ENCODE measurements around the gene MYH7B. TPM values are rescaled to one million over a fixed set of nuclear protein-coding genes. Genes with fewer than 3 reads are reported as not detected.

The MYH7B gene
- total and polyA plus RNA-seq, 12 donors = 0.07 to 9.6 (median 0.45) TPM; not detected in 1

DNA sequence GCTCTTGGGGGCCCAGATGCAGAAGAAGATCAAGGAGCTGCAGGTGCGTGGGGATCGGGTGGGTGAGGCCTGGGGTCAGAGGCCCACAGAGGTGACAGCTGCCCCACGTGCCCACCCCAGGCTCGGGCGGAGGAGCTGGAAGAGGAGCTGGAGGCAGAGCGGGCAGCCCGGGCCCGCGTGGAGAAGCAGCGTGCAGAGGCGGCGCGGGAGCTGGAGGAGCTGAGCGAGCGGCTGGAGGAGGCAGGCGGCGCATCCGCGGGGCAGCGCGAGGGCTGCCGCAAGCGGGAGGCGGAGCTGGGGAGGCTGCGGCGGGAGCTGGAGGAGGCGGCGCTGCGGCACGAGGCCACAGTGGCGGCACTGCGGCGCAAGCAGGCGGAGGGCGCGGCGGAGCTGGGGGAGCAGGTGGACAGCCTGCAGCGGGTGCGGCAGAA lies 41.5 kb downstream of the MYH7B start:
- WGBS, 4 donors = 21 to 73% (median 43%) methylated on average over 26 to 39 of the region's 39 CpGs
- Histone ChIP-seq H3K4me1 (replicated peaks in 1 of 2) (peaks cover 0 to 3% of the 10 kb centered on the region in 2 donors), H3K9me3 (replicated peaks in 1 of 3) (no peaks in the 10 kb centered on the region), H3K27ac (peak overlapping the region in 1 of 5 donors; percentile 20), H3K27me3 (no peaks in the 10 kb centered on the region), H3K36me3 (replicated peaks in 1 of 2) (peaks cover 0 to 65% of the 10 kb centered on the region in 2 donors), H3K4me3 (no peak overlapping the region)
- peak; percentile 71 to 81 (median 74) for DNase-seq
- TF ChIP-seq POLR2A (IDR thresholded peaks at IDR 0.05) = peak in 1 of 2 donors; percentile 26
- TF ChIP-seq, protein P1, sequence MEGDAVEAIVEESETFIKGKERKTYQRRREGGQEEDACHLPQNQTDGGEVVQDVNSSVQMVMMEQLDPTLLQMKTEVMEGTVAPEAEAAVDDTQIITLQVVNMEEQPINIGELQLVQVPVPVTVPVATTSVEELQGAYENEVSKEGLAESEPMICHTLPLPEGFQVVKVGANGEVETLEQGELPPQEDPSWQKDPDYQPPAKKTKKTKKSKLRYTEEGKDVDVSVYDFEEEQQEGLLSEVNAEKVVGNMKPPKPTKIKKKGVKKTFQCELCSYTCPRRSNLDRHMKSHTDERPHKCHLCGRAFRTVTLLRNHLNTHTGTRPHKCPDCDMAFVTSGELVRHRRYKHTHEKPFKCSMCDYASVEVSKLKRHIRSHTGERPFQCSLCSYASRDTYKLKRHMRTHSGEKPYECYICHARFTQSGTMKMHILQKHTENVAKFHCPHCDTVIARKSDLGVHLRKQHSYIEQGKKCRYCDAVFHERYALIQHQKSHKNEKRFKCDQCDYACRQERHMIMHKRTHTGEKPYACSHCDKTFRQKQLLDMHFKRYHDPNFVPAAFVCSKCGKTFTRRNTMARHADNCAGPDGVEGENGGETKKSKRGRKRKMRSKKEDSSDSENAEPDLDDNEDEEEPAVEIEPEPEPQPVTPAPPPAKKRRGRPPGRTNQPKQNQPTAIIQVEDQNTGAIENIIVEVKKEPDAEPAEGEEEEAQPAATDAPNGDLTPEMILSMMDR (IDR thresholded peaks at IDR 0.05) = no peak
- intact Hi-C loops (cut with DNase I) = loop anchor here in 1 of 2 donors (10.0 kb wide), 1 partner anchor 218 kb away; no protein-coding TSS in a partner anchor

- intact Hi-C loops (cut with DNase I) = loop anchor here in 1 of 2 donors (10.0 kb wide), 1 partner anchor 217 kb away; no protein-coding TSS in a partner anchor
- Histone ChIP-seq H3K4me1 (replicated peaks in 1 of 2) (peaks cover 0 to 3% of the 10 kb centered on the region in 2 donors), H3K4me3 (no peak overlapping the region), H3K27ac (no peak overlapping the region), H3K27me3 (no peaks in the 10 kb centered on the region), H3K9me3 (replicated peaks in 1 of 3) (no peaks in the 10 kb centered on the region), H3K36me3 (replicated peaks in 1 of 2) (peaks cover 0 to 71% of the 10 kb centered on the region in 2 donors)
- no peak for TF ChIP-seq POLR2A (IDR thresholded peaks at IDR 0.05)
- TF ChIP-seq, protein P1 (IDR thresholded peaks at IDR 0.05) = no peak
- peak in 1 of 7 donors; percentile 14 for DNase-seq
- 77 to 80% (median 78%) methylated on average over 2 of the region's 2 CpGs for WGBS, 4 donors
Measured at GRCh38 chr20:34997774-34998173, 42.1 kb downstream of the MYH7B start.

DNA sequence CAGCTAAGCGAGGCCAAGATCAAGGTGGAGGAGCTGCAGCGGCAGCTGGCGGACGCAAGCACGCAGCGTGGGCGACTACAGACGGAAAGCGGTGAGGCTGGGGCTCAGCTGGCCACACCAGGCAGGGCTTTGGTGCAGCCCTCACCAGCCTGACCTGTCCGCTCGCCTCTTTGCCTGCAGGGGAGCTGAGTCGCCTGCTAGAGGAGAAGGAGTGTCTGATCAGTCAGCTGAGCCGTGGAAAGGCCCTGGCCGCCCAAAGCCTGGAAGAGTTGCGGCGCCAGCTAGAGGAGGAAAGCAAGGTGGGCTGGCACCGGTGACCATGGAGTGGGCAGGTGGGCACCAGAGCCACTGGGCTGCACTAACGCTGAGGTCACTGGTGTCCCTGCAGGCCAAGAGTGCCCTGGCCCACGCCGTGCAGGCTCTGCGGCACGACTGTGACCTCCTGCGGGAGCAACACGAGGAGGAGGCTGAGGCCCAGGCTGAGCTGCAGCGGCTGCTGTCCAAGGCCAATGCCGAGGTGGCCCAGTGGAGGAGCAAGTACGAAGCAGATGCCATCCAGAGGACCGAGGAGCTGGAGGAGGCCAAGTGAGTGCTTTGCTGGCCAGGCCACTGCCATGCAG lies 42.8 kb downstream of the MYH7B start:
- no peaks in the 10 kb centered on the region for H3K9me3 ChIP-seq (replicated peaks in 1 of 3)
- TF ChIP-seq, protein P1 (IDR thresholded peaks at IDR 0.05) = no peak

GRCh38 chr20:34999021-34999451 lies 43.4 kb downstream of the MYH7B start:
- DNase-seq = peak in 2 of 7 donors; percentile 41 to 53
- 71 to 91% (median 84%) methylated on average over 12 to 25 of the region's 25 CpGs for WGBS, 4 donors
- Histone ChIP-seq H3K27me3 (no peaks in the 10 kb centered on the region), H3K4me3 (no peak overlapping the region), H3K36me3 (replicated peaks in 1 of 2) (peaks cover 0 to 75% of the 10 kb centered on the region in 2 donors), H3K27ac (peak overlapping the region in 1 of 5 donors; percentile 58), H3K9me3 (replicated peaks in 1 of 3) (no peaks in the 10 kb centered on the region), H3K4me1 (replicated peaks in 1 of 2) (peaks cover 0 to 3% of the 10 kb centered on the region in 2 donors)
- intact Hi-C loops (cut with DNase I) = loop anchor here in 1 of 2 donors (10.0 kb wide), 1 partner anchor 216 kb away; no protein-coding TSS in a partner anchor
- TF ChIP-seq, protein P1 (IDR thresholded peaks at IDR 0.05) = no peak
- no peak for TF ChIP-seq POLR2A (IDR thresholded peaks at IDR 0.05)

More for the DNA sequence above, 42.8 kb downstream of the MYH7B start:
- Histone ChIP-seq H3K4me3 (no peak overlapping the region), H3K27me3 (no peaks in the 10 kb centered on the region), H3K27ac (no peak overlapping the region), H3K4me1 (replicated peaks in 1 of 2) (peaks cover 0 to 3% of the 10 kb centered on the region in 2 donors), H3K36me3 (replicated peaks in 1 of 2) (peaks cover 0 to 75% of the 10 kb centered on the region in 2 donors)
- 85 to 97% (median 89%) methylated on average over 16 to 28 of the region's 28 CpGs for WGBS, 4 donors
- peak in 1 of 7 donors; percentile 15 for DNase-seq
- intact Hi-C loops (cut with DNase I) = loop anchor here in 1 of 2 donors (10.0 kb wide), 1 partner anchor 216 kb away; no protein-coding TSS in a partner anchor
